Right lobe of liver (tissue), 6 donors: ENCODE results near the gene MYPN. TPM values are rescaled to one million over a fixed set of nuclear protein-coding genes. Genes with fewer than 3 reads are reported as not detected.
"Not testable (repeated sequence)": the region's sequence is repeated elsewhere in the genome, so short reads cannot be mapped to it uniquely, and the experiment has no call there.

Experiments
- ATAC-seq, 4 donors: fragments of 200-7000 bp; cut with Tn5 transposase; one replicate each; pipeline ENCODE4 v1.9.1; 2020; ENCODE audit warnings: mild to moderate bottlenecking in 4 of 4, moderate library complexity in 4 of 4
- DNase-seq, 3 donors: peaks; one replicate each; pipeline ENCODE4 v3.0.0-alpha.2; 2020
- H3K27ac ChIP-seq, 3 donors: fragments of 200-600 bp; one replicate each; pipeline ENCODE4 v1.8.0; 2022
- H3K27me3 ChIP-seq, 2 donors: fragments of 200-600 bp; one replicate each; pipeline ENCODE4 v1.8.0; 2022
- H3K36me3 ChIP-seq, 4 donors: fragments of 200-600 bp; sonication (generic) in 1 of 4; one replicate each; pipeline versions ENCODE4 v1.5.1 to v1.8.0; 2017 to 2022; ENCODE audit warnings: control low read depth in 1 of 4
- H3K4me1 ChIP-seq, 4 donors: fragments of 200-600 bp; sonication (generic) in 1 of 4; one replicate each; pipeline versions ENCODE4 v1.5.1 to v1.8.0; 2017 to 2022; ENCODE audit warnings: control low read depth in 1 of 4
- H3K4me3 ChIP-seq, 3 donors: fragments of 200-600 bp; one replicate each; pipeline ENCODE4 v1.8.0; 2022
- H3K9me3 ChIP-seq, 4 donors: fragments of 200-600 bp; sonication (generic) in 1 of 4; one replicate each; pipeline versions ENCODE4 v1.5.1 to v1.8.0; 2017 to 2022; ENCODE audit warnings: control low read depth in 1 of 4
- CTCF ChIP-seq, 4 donors: fragments of 200-600 bp in 3 of 4; fragments of 450-650 bp in 1 of 4; IDR thresholded peaks; one replicate each; pipeline versions ENCODE4 v1.5.1 to v1.8.0; 2016 to 2022; ENCODE audit warnings: antibody characterized with exemption in 4 of 4, mild to moderate bottlenecking in 2 of 4
- POLR2A ChIP-seq: fragments of 450-650 bp; IDR thresholded peaks from one replicate; pipeline ENCODE4 v1.6.1; 2017; ENCODE audit warnings: antibody characterized with exemption, mild to moderate bottlenecking
- WGBS: methylation state at CpG from one replicate; pipeline ENCODE4 v1.1.6; 2018; ENCODE audit warnings: low coverage, low lambda C conversion rate; ENCODE audit not compliant: insufficient coverage; ENCODE audit errors: missing lambda C conversion rate; 5-methylcytosine and 5-hydroxymethylcytosine counted together
- intact Hi-C, 2 donors: fragments of 100-400 bp; cut with DNase I; formaldehyde crosslinking; loops; one replicate each; pipeline versions ENCODE4 v1.11.2 to v1.14.1; 2022
- total RNA-seq, 6 experiments: library from RNA; depleted of rRNA in 2 of 6; stranded (reverse); fragments of >200 nt in 2 of 6; fragmentation: NEBNext Ultra II Directional in 3 of 6; extraction: Animal tissue kit (Norgen Biotek cat#: 25700) in 3 of 6; gene quantifications; one replicate each; pipeline versions ENCODE4 v1.1.0 to v1.2.4, GENCODE V29; 2016 to 2023
- donor health status: DM: no; HTN: yes; CAD: no.
- donor health status: DM: no; HTN: no; CAD: no.
- donor health status: DM: no; HTN: no; CAD: no.
- donor health status: DM: no; HTN: yes; CAD: no.
- donor health status: DM: no; HTN: yes; CAD: no.

MYPN gene
- total RNA-seq, 6 experiments from 2014 or later = 0.07 to 0.31 (median 0.10) TPM; not detected in 2

- no peaks in the 10 kb centered on the region for H3K27me3 ChIP-seq
- 50% methylated on average over 7 of the region's 7 CpGs for WGBS
- H3K27ac ChIP-seq = no peak overlapping the region
- no peaks in the 10 kb centered on the region for H3K9me3 ChIP-seq
- no peak for DNase-seq
- peak; percentile 19 to 71 (median 38) for ATAC-seq
- no peak for TF ChIP-seq CTCF (IDR thresholded peaks at IDR 0.05)
- no peak for TF ChIP-seq POLR2A
- intact Hi-C loops = no loop called here
- H3K4me1 ChIP-seq = no peaks in the 10 kb centered on the region
- no peak overlapping the region for H3K4me3 ChIP-seq
- H3K36me3 ChIP-seq = no peaks in the 10 kb centered on the region
These were observed 75.3 kb downstream of the MYPN start for GRCh38 chr10:68184546-68184945.

DNA sequence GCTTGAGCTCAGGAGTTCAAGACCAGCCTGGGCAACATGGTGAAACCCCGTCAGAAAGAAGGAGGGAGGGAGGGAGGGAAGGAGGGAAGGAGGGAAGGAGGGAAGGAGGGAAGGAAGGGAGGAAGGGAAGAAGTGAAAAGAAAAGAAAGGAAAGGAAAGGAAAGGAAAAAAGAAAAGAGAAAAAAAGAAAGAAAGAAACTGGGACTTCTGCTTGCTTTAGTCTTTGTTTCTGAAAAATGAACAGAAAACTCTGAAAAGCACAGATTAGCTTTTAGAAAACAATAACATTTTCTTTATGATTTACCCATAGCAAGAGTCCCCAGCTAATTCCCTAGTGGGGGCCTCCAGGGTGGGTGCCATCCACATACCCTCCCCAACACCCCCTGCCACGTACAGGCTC lies 75.8 kb downstream of the MYPN start:
- H3K36me3 ChIP-seq = no peaks in the 10 kb centered on the region
- intact Hi-C loops = no loop called here
- ATAC-seq (no peak), DNase-seq (no peak)
- no peaks in the 10 kb centered on the region for H3K27me3 ChIP-seq
- 71% methylated on average over 1 of the region's 2 CpGs for WGBS
- no peak overlapping the region for H3K27ac ChIP-seq
- H3K9me3 ChIP-seq = no peaks in the 10 kb centered on the region
- TF ChIP-seq POLR2A (no peak), CTCF (IDR thresholded peaks at IDR 0.05) (no peak)
- no peaks in the 10 kb centered on the region for H3K4me1 ChIP-seq
- no peak overlapping the region for H3K4me3 ChIP-seq

GRCh38 chr10:68188835-68189234 lies 79.5 kb downstream of the MYPN start:
- H3K36me3 ChIP-seq = no peaks in the 10 kb centered on the region
- H3K27me3 ChIP-seq = no peaks in the 10 kb centered on the region
- ATAC-seq (no peak), DNase-seq (no peak)
- no peaks in the 10 kb centered on the region for H3K9me3 ChIP-seq
- no peaks in the 10 kb centered on the region for H3K4me1 ChIP-seq
- TF ChIP-seq CTCF (IDR thresholded peaks at IDR 0.05) (no peak), POLR2A (no peak)
- intact Hi-C loops = no loop called here
- WGBS = 77% methylated on average over 6 of the region's 6 CpGs
- no peak overlapping the region for H3K27ac ChIP-seq
- no peak overlapping the region for H3K4me3 ChIP-seq

DNA sequence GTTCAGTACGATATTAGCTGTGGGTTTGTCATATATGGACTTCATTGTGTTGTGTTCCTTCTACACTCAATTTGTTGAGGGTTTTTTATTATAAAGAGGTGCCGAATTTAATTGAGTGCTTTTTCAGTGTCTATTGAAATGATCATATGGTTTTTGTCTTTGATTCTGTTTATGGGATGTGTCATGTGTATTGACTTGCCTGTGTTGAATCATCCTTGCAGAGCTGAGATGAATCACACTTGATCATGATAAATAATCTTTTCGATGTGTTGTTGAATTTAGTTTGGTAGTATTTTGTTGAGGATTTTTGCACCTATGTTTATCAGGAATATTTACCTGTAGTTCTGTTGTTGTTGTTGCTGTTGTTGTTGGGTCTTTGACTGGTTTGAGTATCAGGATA lies 82.8 kb downstream of the MYPN start:
- H3K4me1 ChIP-seq = no peaks in the 10 kb centered on the region
- H3K27me3 ChIP-seq = no peaks in the 10 kb centered on the region
- H3K9me3 ChIP-seq = no peaks in the 10 kb centered on the region
- intact Hi-C loops = no loop called here
- DNase-seq = no peak
- TF ChIP-seq CTCF (IDR thresholded peaks at IDR 0.05) (no peak), POLR2A (no peak)
- ATAC-seq = no peak
- H3K36me3 ChIP-seq = no peaks in the 10 kb centered on the region
- no peak overlapping the region for H3K4me3 ChIP-seq
- H3K27ac ChIP-seq = no peak overlapping the region
- WGBS = 84% methylated on average over 3 of the region's 3 CpGs

DNA sequence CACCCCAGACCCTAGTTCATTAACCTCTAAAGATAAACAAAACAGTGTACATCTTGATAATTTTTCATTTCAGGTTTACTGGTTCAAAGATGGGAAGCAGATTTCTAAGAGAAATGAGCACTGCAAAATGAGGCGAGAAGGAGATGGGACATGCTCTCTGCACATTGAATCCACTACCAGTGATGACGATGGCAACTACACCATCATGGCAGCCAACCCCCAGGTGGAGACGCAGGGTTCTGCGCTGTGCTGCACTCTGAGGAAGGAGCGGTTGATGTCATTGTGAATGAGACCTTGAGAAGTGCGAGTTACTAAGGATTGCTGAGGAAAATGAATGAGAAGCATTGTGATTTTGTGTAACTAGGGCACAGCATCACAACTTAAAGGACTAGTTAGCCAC lies 85.0 kb downstream of the MYPN start:
- TF ChIP-seq CTCF (IDR thresholded peaks at IDR 0.05) (no peak), POLR2A (no peak)
- no peaks in the 10 kb centered on the region for H3K9me3 ChIP-seq
- WGBS = 80% methylated on average over 6 of the region's 6 CpGs
- H3K27me3 ChIP-seq = no peaks in the 10 kb centered on the region
- H3K27ac ChIP-seq = no peak overlapping the region
- H3K4me3 ChIP-seq = no peak overlapping the region
- no peaks in the 10 kb centered on the region for H3K36me3 ChIP-seq
- ATAC-seq (no peak), DNase-seq (no peak)
- H3K4me1 ChIP-seq = peaks cover 0 to 3% (median 0%) of the 10 kb centered on the region in 4 donors
- intact Hi-C loops = no loop called here

DNA sequence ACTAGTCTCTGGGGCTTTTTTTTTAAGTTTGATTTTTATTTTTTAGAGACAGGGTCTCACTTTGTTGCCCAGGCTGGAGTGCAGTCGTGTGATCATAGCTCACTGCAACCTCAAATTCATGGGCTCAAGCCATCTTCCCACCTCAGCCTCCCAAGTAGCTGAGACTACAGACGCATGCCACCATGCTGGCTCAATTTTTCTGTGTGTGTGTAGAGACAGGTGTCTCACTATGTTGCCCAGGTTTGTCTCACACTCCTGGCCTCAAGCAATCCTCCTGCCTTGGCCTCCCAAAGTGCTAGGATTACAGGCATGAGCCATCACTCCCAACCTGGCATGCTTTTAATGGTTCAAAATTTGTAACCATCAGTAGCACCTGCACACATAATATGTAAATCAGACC lies 86.5 kb downstream of the MYPN start:
- H3K4me1 ChIP-seq, H3K36me3 ChIP-seq, intact Hi-C loops, H3K27ac ChIP-seq, H3K4me3 ChIP-seq, H3K27me3 ChIP-seq, H3K9me3 ChIP-seq, DNase-seq, ATAC-seq: not testable (repeated sequence)
- 66% methylated on average over 2 of the region's 2 CpGs for WGBS
